SU-DHL-6 (cell line): ENCODE results near the gene CAMK2D.

Source experiments
- H2AFZ ChIP-seq: fragments of 200-600 bp; sonication (generic); 2 replicates; pipeline ENCODE4 v1.6.1; 2014; ENCODE audit warnings: low read depth, mild to moderate bottlenecking, moderate library complexity, mixed read lengths, antibody characterized with exemption, low read length; ENCODE audit not compliant: severe bottlenecking
- H3F3A ChIP-seq: fragments of 200-600 bp; shearing (Covaris generic); 2 replicates; pipeline ENCODE4 v1.6.0; 2016; ENCODE audit warnings: antibody characterized with exemption, mild to moderate bottlenecking; ENCODE audit not compliant: insufficient read depth
- H3K27ac ChIP-seq: fragments of 200-600 bp; sonication (generic); 2 replicates; pipeline ENCODE4 v1.5.1; 2016; ENCODE audit warnings: low read depth, mild to moderate bottlenecking, low read length, moderate library complexity, mixed read lengths
- H3K27me3 ChIP-seq: fragments of 200-600 bp; sonication (generic), shearing (Covaris generic); 2 replicates; pipeline ENCODE4 v1.6.0; 2014; ENCODE audit warnings: mild to moderate bottlenecking, low read length
- H3K36me3 ChIP-seq: fragments of 200-600 bp; sonication (generic); 2 replicates; pipeline ENCODE4 v1.6.1; 2014; ENCODE audit warnings: mild to moderate bottlenecking, low read length, mixed read lengths
- H3K4me2 ChIP-seq: fragments of 300-600, 200-600 bp; shearing (Covaris generic), sonication (generic); 2 replicates; pipeline ENCODE4 v1.6.0; 2014; ENCODE audit warnings: low read length, low read depth, mild to moderate bottlenecking; ENCODE audit not compliant: poor library complexity, severe bottlenecking
- H3K4me3 ChIP-seq: fragments of 200-600 bp; sonication (generic); 2 replicates; pipeline ENCODE4 v1.5.1; 2014; ENCODE audit warnings: antibody characterized with exemption, low read length, mild to moderate bottlenecking, mixed read lengths; ENCODE audit not compliant: insufficient read depth, poor library complexity, severe bottlenecking
- H3K79me2 ChIP-seq: fragments of 200-600 bp; sonication (generic); 2 replicates; pipeline ENCODE4 v1.6.1; 2014; ENCODE audit warnings: mild to moderate bottlenecking, low read length, moderate library complexity; ENCODE audit not compliant: insufficient read depth
- H3K9ac ChIP-seq: fragments of 200-600 bp; sonication (generic); 2 replicates; pipeline ENCODE4 v1.7.0; 2014; ENCODE audit warnings: mild to moderate bottlenecking, low read length
- H3K9me2 ChIP-seq: fragments of 200-600 bp; sonication (generic); replicated peaks from 2 replicates; pipeline ENCODE4 v1.6.1; 2014; ENCODE audit warnings: low read length; ENCODE audit not compliant: insufficient read depth
- H3K9me3 ChIP-seq: fragments of 200-600 bp; sonication (generic); 2 replicates; pipeline ENCODE4 v1.6.1; 2014; ENCODE audit warnings: low read length, mixed read lengths; ENCODE audit not compliant: insufficient read depth
- H4K20me1 ChIP-seq: fragments of 200-600 bp; sonication (generic); 2 replicates; pipeline ENCODE4 v1.6.1; 2014; ENCODE audit warnings: low read depth, mild to moderate bottlenecking, antibody characterized with exemption, low read length, moderate library complexity, mixed read lengths
- EZH2phosphoT487 ChIP-seq: fragments of 200-600 bp; sonication (generic), shearing (Covaris generic); conservative IDR thresholded peaks from 2 replicates; pipeline ENCODE4 v1.6.1; 2018; ENCODE audit warnings: mild to moderate bottlenecking, antibody characterized with exemption, low read length, moderate library complexity, mixed read lengths
- TF ChIP-seq, protein P1 (sequence below): fragments of 200-600 bp; sonication (generic); IDR thresholded peaks from one replicate; pipeline ENCODE4 v1.5.1; 2017; ENCODE audit warnings: antibody characterized with exemption, mild to moderate bottlenecking, low read length, moderate library complexity; ENCODE audit not compliant: insufficient read depth, poor library complexity, severe bottlenecking

The CAMK2D gene

DNA sequence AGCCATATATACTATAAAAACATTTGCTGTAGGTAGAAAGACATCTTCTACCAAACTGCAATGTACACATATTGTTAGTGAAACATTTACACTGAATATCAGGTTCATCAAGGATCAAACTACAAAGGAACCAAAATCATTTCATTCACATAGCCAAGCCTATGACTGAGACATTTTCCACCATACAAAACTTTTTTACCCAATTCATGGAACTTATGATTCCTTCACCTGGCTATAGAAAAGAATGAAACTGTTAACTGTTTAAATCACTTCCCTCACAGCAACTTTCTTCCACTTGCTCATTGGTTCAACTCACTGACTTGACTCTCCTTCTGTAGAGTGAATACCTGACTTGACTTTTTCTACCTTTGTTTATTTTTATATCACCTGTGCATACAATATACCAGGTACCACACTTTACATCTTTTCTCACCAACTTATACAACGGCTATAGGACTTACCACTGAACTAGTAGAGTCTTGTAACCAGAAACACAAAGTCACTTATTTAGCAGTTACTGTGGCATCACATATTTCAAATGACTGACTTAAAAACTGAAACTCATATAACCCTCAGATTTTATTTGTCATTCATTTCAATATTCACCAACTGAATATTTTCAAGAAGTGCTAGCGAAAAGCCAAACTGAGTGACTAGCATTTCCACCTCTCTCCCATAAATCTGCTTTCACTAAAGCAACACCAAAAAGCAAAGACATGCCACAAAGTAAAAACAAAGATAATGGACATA lies 30.9 kb downstream of the CAMK2D start:
- Histone ChIP-seq H2AFZ (no peak overlapping the region), H3K9me2 (no peaks in the 10 kb centered on the region), H3K27ac (no peak overlapping the region), H3K4me3 (no peak overlapping the region), H3K27me3 (no peaks in the 10 kb centered on the region), H3K9ac (no peak overlapping the region), H3K4me2 (no peak overlapping the region), H3F3A (no peaks in the 10 kb centered on the region), H3K9me3 (no peaks in the 10 kb centered on the region), H3K36me3 (no peaks in the 10 kb centered on the region), H3K79me2 (no peaks in the 10 kb centered on the region), H4K20me1 (no peaks in the 10 kb centered on the region)
- TF ChIP-seq EZH2phosphoT487, result no peak
- TF ChIP-seq, protein P1, sequence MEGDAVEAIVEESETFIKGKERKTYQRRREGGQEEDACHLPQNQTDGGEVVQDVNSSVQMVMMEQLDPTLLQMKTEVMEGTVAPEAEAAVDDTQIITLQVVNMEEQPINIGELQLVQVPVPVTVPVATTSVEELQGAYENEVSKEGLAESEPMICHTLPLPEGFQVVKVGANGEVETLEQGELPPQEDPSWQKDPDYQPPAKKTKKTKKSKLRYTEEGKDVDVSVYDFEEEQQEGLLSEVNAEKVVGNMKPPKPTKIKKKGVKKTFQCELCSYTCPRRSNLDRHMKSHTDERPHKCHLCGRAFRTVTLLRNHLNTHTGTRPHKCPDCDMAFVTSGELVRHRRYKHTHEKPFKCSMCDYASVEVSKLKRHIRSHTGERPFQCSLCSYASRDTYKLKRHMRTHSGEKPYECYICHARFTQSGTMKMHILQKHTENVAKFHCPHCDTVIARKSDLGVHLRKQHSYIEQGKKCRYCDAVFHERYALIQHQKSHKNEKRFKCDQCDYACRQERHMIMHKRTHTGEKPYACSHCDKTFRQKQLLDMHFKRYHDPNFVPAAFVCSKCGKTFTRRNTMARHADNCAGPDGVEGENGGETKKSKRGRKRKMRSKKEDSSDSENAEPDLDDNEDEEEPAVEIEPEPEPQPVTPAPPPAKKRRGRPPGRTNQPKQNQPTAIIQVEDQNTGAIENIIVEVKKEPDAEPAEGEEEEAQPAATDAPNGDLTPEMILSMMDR, result no peak

DNA sequence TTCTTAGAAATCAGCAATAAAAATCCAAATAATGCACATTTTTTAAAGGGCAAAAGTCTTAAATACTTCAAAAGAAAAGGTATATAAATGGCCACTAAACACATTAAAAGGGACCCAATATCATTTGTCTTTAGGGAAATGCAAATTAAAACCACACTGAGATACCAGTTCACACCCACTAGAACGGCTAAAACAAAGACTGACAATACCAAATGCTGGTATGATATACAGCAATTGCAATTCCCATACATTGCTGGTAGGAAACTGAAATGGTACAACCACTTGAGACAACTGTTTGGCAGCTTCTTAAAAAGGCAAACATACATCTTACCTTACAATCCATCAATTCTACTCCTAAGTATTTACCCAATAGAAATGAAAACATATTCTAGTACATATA lies 33.7 kb downstream of the CAMK2D start:
- Histone ChIP-seq H3K36me3 (no peaks in the 10 kb centered on the region), H3K27ac (no peak overlapping the region), H3K9me2 (no peaks in the 10 kb centered on the region), H2AFZ (no peak overlapping the region), H4K20me1 (no peaks in the 10 kb centered on the region), H3K27me3 (no peaks in the 10 kb centered on the region), H3K4me2 (no peak overlapping the region), H3K9me3 (no peaks in the 10 kb centered on the region), H3K79me2 (no peaks in the 10 kb centered on the region), H3K4me3 (no peak overlapping the region), H3K9ac (no peak overlapping the region), H3F3A (no peaks in the 10 kb centered on the region)
- TF ChIP-seq, protein P1, result no peak

DNA sequence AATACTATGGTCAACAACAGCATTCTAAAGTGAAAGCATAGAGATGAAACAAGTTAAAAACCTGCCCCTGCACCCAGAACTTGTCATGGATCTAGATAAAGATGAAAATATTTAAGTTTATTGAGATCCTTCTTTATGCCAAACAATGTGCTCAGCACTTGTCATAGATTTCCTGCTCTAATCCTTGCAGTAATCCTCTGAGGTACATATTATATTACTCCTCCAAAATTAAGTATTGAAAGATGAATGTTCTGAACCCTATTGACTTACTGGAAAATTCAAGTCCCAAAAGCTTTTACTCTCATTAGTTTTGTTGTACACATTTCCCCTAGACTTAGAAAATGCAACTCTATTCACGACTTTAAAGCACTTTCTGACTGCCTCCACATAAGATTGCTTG lies 35.6 kb downstream of the CAMK2D start:
- no peaks in the 10 kb centered on the region for H3K36me3 ChIP-seq
- H3K9me2 ChIP-seq, result no peaks in the 10 kb centered on the region
- no peak overlapping the region for H3K27ac ChIP-seq
- no peaks in the 10 kb centered on the region for H4K20me1 ChIP-seq
- H3F3A ChIP-seq, result no peaks in the 10 kb centered on the region
- no peaks in the 10 kb centered on the region for H3K9me3 ChIP-seq
- no peak for TF ChIP-seq EZH2phosphoT487
- TF ChIP-seq, protein P1, result no peak
- no peaks in the 10 kb centered on the region for H3K27me3 ChIP-seq
- H3K4me2 ChIP-seq, result no peak overlapping the region
- no peak overlapping the region for H3K4me3 ChIP-seq
- H3K9ac ChIP-seq, result no peak overlapping the region
- H2AFZ ChIP-seq, result no peak overlapping the region
- no peaks in the 10 kb centered on the region for H3K79me2 ChIP-seq
